Ammon's horn (tissue), 1 donor: ENCODE results near the gene BARX2.
"Not testable (repeated sequence)": the region's sequence is repeated elsewhere in the genome, so short reads cannot be mapped to it uniquely, and the experiment has no call there.

ENCODE experiments used
- DNase-seq: peaks from one replicate; pipeline ENCODE4 v3.0.0-alpha.2; 2016; ENCODE audit warnings: low spot score

The BARX2 gene

DNA sequence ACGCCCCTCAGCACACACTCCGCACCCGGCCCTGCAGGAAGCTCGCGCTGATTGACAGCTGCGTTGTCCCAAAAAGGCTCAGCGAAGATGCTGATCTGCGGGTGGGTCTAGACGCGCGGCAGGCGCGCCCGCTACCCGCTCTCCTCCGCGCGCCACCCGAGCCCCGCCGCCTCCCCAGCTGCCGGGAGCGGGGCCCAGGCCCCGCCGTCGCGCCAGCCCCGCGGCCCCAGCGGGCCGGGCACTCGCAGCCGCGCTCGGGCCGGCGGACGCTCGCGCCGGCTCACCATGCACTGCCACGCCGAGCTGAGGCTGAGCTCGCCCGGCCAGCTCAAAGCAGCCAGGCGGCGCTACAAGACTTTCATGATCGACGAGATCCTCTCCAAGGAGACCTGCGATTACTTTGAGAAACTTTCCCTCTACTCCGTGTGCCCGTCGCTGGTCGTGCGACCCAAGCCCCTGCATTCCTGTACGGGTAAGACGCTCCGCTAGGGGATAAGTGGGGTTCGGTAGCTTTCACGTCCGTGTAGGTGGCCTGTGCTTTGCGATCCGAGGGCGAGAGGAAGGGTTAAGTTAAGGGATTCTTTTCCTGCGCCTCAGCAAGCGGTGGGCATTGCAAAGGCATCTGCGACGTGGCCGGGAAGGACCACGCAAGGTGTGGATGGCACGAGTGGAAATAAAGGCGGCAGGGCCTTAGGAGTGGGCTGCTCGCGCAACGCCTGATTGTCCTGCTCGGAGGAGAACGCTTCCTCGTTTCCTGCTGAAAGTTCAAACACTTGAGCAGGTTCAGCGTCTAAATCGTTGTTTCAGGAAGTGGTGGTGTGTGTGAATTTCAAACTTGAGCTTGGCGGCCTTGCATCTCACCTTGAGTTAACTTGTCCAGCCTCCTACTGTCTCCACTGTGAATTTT lies at the start of gene BARX2:
Gene BARX2 (plus strand): TSS at position 98 of the 907 bp plus-strand sequence. CDS start 188 bp downstream, at position 286.
- DNase-seq = peak; percentile 56

GRCh38 chr11:129326921-129327320 lies 48.7 kb upstream of the BARX2 start:
- DNase-seq = no peak

GRCh38 chr11:129327708-129328107 lies 47.9 kb upstream of the BARX2 start:
- DNase-seq = not testable (repeated sequence)

- no peak for DNase-seq
These were observed 46.9 kb upstream of the BARX2 start for GRCh38 chr11:129328756-129329155.

DNA sequence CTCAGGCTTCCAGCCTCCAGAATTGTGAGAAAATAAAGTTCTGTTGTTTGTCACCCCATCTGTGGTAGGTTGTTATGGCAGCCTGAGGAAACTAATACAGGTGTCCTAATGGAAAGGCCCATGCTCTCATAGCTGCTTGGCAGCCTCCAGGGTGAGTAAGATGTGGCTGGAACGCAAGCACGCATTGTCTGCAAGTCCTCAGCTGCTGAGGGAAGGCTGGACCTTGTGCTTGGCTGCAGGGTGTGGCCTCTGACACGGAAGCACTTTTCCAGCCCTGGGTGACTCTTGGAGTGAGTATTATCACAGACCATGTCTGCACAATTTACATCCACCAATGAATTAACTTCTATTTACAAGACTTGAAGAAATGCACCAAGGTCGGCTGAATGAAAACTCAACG lies 44.4 kb upstream of the BARX2 start:
- DNase-seq = no peak

GRCh38 chr11:129331871-129332274 lies 43.8 kb upstream of the BARX2 start:
- peak; percentile 89 for DNase-seq

DNA sequence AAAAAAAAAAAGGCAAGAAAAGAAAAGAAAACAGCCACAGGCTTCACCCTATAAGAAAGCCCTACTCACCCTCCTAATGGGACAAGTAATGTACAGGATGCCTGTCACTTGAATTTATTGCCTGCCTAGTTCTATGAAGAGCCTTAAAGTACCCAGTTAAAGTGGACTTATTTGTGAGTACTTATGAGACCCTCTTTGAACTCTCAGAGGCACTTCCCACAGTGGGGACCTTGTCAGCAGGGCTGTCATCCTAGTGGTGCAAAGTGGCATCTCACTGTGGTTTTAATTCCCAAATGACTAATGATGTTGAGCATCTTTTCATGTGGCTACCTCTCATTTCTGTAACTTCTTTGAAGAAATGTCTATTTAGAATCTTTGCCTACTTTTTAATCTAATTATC lies 41.8 kb upstream of the BARX2 start:
- no peak for DNase-seq

DNA sequence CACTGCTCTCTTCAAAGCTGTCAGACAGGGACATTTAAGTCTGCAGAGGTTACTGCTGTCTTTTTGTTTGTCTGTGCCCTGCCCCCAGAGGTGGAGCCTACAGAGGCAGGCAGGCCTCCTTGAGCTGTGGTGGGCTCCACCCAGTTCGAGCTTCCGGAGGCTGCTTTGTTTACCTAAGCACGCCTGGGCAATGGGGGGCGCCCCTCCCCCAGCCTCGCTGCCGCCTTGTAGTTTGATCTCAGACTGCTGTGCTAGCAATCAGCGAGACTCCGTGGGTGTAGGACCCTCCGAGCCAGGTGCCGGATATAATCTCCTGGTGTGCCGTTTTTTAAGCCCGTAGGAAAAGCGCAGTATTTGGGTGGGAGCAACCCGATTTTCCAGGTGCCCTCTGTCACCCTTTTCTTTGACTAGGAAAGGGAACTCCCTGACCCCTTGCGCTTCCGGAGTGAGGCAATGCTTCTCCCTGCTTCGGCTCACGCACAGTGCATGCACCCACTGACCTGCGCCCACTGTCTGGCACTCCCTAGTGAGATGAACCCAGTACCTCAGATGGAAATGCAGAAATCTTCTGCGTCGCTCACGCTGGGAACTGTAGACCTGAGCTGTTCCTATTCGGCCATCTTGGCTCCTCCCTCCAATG lies 31.2 kb upstream of the BARX2 start:
- DNase-seq = not testable (repeated sequence)

DNA sequence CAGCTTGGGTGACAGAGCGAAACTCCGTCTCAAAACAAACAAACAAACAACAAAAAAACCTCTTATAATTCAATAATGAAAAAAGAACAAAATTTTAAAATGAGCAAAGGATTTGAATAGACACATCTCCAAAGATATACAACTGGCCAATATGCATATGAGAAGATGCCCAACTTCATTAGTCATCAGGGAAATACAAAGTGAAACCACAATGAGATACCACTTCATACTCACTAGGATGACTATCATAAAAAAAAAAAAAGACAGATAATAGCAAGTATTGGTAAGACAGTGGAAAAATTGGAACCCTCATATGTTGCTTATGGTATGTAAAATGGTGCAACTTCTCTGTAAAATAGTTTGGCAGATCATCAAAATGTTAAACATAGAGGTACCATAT lies 28.7 kb upstream of the BARX2 start:
- no peak for DNase-seq

DNA sequence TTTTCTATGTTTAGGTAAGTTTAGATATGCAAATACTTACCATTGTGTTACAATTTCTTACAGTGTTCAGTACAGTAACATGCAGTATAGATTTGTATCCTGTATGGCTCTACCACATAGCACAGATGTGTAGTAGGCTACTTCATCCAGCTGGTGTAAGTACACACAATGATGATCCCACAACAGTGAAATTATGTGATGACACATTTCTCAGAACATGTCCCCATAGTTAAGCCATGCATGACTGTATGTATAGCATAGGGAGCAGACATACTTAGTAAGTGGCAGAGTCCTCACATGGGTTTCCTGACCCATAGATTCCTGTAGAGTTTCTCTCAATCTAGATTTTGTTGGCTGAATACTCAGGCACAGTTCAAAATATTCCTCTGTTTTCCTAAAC lies 26.8 kb upstream of the BARX2 start:
- no peak for DNase-seq

DNA sequence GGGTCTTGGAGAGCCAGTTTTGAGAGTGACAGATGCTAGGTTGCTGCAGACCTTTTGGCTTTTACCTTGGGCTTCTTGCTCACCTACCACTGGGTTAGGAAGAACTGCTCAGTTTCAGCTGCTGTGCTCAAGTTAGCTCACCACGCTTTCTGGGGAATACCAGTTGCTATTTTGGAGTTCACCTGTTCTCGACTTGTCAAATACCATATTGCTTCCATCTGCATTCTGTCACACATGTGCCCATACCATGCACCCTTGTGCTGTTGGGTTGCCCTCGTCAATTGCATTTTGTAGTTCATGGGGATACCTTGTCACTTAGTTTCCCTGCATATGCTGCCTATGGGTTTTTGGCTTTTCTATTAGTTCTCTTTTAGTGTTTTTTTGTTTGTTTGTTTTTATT lies 23.0 kb upstream of the BARX2 start:
- DNase-seq = no peak

DNA sequence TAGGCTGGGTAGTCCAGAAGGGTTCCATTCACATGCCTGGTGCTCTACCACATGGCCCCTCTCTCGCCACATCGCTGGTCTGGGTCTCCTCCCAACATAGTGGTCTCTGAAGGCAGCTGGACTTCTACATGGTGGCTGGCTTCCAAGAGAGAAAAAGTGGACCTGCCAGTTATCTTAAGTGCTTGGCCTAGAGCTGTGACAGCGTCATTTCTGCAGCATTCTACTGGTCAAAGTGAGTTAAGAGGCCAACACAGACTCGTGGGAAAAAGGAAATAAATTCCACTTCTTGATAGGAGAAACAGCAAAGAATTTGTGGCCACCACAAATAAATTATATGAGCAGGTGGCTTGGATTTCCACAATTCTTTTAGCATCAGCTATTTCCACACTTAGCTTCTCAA lies 21.0 kb upstream of the BARX2 start:
- DNase-seq = no peak

DNA sequence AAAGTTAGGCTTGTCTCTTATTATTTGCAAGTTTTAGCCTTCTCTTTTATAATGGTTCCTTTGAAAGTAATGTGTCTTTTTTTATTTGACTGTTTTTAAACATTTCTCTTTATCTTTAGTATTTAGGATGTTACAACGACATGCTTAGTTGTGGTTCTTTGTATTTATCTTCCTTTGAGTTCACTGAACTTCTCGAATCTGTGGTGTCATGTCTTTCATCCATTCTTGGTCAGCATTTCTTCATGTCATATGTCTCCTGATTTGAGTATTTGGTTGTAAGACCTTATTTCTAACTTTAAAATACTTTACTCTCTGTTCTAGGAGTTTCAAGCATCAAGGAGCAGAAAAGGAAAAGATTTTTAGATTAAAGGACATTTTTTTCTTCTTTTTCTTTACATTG lies 15.9 kb upstream of the BARX2 start:
- no peak for DNase-seq

DNA sequence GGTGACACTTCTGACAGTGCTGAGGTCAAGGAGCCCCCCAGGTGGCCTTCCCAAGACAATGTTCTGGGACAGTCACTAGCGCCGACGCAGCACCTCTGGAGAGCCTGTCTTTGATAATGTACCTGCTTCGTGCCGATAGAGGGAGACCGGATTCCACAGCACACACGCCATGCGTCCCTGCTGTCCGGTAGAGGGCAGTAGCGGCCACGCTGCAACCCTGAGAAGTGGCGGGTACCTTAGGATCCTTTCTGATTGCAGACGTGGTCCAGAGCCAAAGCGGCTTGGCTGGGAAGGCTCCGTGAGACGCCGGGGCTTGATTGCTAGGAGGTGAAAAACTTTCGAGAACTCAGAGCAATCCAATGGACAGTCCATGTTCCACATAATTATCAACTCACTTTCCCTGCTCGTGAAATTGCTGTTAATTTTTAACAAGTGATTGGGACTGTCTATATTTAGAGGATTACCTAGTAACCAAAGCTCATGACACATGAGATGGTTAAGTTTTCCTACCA lies 11.4 kb upstream of the BARX2 start:
- DNase-seq = peak; percentile 90

DNA sequence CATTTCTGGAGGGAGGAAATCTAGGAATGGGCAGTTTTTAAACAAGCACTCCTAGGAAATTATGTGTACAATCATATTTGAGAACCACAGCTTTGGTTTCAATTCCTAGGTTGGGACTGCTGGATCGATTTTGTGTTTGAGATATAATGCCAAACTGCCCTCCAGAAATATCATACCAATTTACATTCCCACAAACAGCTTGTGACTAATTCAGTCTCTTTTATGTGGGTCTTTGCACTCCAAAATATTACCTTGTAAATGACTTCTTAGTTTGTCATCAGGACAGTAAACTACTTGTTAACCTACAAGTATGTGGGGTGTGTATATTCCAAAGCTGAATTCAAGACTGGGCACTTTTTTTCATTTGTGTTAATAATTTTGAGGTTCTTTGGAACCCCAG lies 9.8 kb upstream of the BARX2 start:
- no peak for DNase-seq

- DNase-seq = no peak
These were observed 8.7 kb upstream of the BARX2 start for GRCh38 chr11:129366737-129367597.

DNA sequence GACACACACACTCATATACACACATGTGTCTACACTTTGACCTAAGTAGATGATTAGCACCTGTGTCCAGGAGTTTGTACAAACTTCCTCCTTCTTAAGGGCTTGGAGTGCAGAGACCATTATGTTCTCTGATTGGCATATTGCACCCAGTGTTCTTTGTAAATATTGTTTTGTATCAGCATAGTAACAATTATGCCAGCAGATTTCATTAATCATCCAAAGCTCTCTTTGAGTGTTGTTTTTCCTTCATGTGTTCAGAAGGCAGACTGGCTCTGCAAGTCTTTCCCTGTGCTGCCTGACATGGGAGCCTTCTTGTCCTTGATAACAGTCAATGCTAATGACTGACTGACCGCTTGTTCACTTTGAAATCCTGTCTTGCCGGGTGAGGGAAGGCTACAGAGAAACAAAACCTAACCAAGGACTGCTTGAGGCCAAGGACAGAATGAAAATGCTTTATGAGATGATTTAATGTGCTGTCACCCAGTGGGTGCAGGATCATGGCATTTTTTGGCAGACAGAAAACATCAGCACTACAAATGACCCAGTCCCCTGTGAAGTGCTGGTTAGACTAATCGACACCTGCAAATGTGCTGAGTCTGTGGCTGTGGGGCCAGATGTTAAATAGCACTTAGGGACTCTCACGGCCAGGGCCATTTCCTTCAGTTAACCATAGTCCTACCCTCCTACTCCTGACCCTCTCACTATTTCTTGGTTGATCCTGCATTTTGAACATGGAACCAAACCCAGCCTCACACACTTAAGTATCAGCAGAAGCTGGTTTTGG lies 6.6 kb upstream of the BARX2 start:
- no peak for DNase-seq

DNA sequence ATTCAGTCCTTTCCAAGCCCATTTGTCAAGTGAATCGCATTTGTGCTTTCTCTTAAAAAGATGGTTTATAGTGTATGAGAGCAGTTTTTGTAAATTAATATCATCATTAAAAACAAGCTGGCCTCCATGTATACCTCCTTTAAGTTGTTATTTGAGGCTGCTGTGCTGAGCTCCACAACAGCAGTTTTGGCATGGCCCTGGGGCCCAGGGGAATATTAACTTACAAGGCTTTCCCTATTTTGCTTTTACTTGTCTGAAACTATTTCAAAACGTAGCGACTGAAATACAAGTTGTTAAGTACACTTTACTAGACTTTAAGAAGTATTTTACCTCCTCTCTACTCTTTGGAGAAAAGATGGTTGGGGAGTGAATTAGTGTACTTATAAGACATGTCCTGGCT lies 4.9 kb upstream of the BARX2 start:
- DNase-seq = no peak

DNA sequence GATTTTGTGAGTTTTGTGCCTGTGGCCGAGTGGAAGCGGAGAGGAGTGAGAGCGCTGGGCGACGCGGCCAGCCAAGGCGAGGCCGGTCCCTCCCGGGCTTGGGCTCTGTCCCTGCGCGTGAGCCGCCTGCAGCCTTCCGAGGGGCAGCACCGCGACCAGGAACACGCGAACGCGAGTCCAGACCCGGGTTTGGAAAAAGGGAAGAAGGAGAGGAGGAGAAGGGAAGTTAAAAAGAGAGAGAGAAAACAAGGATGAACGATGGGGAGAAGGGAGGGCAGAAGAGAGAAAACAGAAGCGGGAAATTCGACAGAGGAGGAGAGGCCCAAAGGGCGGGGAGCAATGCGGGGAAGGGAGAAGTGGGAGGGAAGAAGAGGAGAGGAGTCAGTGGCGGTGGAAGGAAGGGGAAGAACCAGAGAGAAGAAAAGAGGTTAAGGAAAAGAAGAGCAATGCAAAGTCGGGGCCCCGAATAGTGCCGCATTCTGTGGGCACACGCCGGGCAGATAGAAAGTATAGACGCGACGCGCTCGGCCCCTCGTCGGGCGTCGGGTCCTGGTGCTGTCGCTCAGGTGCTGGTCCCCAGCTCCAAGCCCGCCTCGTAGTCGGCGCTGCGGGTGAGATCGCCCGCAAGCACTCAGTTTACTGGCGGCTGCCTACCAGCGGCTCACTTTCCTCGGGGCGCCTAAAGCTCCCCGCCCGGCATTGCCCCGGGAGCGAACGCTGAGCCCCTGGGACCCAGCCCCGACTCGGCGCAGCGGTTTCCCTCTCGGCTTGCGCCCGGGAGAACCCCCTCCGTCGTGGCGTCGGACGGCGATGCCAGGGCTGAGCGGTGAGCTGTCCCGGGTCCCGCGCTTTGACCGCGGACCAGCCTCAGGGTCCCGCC lies 2.8 kb upstream of the BARX2 start:
- DNase-seq = no peak

- DNase-seq = no peak
These were observed 2.1 kb upstream of the BARX2 start for GRCh38 chr11:129373489-129373953.
